Nephron (organoid): Measurements from ENCODE around the gene THAP4.

Experiments
- H3K27ac Mint-ChIP-seq, 3 experiments: 2 replicates each; pipeline ENCODE4 v1.8.0; 2020; ENCODE audit warnings: mixed read lengths in 3 of 3, mild to moderate bottlenecking in 2 of 3, moderate library complexity in 1 of 3
- H3K27me3 Mint-ChIP-seq: 2 replicates; pipeline ENCODE4 v1.8.0; 2021; ENCODE audit warnings: low read depth, mild to moderate bottlenecking, moderate library complexity, mixed read lengths
- H3K36me3 Mint-ChIP-seq: 2 replicates; pipeline ENCODE4 v1.8.0; 2020; ENCODE audit warnings: low read depth, mixed read lengths
- H3K4me1 Mint-ChIP-seq: 2 replicates; pipeline ENCODE4 v1.8.0; 2020; ENCODE audit warnings: mixed read lengths
- H3K4me3 Mint-ChIP-seq, 3 experiments: 2 replicates each; pipeline ENCODE4 v1.8.0; 2020; ENCODE audit warnings: mild to moderate bottlenecking in 3 of 3, mixed read lengths in 3 of 3, moderate library complexity in 2 of 3
- H3K9me3 Mint-ChIP-seq: 2 replicates; pipeline ENCODE4 v1.8.0; 2020; ENCODE audit warnings: mixed read lengths
- CTCF ChIP-seq, 3 experiments: fragments of 200-600 bp; sonication (generic); IDR thresholded peaks; one replicate each; pipeline ENCODE4 v1.5.0; 2021; ENCODE audit warnings: antibody characterized with exemption in 3 of 3; ENCODE audit not compliant: unreplicated experiment in 3 of 3

THAP4 gene

DNA sequence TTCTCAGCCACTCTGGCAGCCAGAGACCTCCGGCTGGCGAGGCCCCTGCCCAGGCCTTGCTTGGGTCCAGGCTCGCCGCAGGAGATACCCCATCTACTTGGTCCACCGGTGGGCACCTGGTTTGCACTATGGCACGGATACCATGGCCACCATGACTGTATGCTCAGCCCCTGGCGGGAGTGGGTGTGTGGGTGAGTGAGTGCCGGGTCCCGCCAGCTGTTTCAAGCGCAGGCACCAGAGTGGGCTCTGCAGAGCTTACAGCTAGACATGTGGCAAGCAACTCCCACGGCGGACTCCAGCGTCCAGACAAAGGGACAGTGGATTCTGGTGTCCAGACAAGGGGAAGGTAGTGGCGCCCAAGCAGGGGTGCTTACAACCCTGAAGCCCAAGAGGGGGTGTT, 2.0 kb upstream of the THAP4 start:
- H3K4me1 Mint-ChIP-seq: peaks cover 58% of the 10 kb centered on the region
- H3K36me3 Mint-ChIP-seq: peaks cover 13% of the 10 kb centered on the region
- H3K9me3 Mint-ChIP-seq: no peaks in the 10 kb centered on the region
- peak overlapping the region; percentile 88 to 97 (median 96) for H3K4me3 Mint-ChIP-seq
- no peaks in the 10 kb centered on the region for H3K27me3 Mint-ChIP-seq
- H3K27ac Mint-ChIP-seq: peak overlapping the region in 1 of 3 experiments; percentile 85
- no peak for TF ChIP-seq CTCF (IDR thresholded peaks at IDR 0.05; ENCODE audit: unreplicated experiment in 3 of 3)

DNA sequence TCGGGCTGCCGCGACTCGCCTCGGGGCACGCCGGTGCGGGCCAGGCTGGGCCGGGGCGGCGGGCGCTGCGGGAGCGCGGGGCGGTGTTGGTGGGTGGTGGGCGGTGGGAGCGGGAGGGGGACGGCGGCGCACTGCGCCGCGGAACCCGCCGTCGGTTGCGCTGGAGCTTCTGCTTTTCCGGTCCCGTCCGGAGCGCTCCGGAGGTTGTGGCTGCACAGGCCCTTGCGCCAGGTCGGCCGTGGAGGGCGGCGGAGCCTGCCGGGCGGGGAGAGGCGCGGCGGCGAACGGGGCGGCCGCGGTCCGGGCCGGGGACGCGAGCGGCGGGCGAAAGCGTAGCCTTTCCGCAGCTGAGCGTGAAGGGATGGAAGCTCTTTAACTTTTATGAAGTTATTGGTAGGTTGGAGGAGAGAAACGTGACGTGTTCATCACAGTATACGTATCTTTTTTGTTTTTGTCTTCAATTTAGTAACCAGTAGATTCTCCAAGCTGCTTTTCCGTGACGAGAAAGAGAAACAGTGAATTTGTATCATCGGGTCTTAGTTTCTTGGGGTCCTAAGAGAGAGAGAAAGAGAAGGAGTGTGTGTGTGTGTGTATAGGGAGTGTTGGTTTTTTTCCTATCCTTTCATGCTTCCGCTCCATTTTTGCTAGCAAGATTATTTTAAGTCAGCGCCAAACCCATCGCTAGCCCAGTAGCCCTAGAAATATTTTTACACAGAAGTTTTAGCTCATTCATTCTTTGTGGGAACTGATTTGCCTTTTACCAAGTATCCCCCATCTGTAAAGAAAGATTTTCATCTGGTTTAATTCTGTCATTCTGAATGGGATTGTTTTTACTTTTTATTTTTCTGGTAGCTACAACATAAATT, 1.1 kb upstream of the THAP4 start:
- TF ChIP-seq CTCF (IDR thresholded peaks at IDR 0.05; ENCODE audit: unreplicated experiment in 3 of 3): no peak
- Mint-ChIP-seq H3K27me3 (no peaks in the 10 kb centered on the region), H3K36me3 (peaks cover 19% of the 10 kb centered on the region), H3K27ac (peak overlapping the region; percentile 68 to 95 (median 85)), H3K4me3 (peak overlapping the region; percentile 88 to 97 (median 96)), H3K4me1 (peaks cover 58% of the 10 kb centered on the region), H3K9me3 (no peaks in the 10 kb centered on the region)

DNA sequence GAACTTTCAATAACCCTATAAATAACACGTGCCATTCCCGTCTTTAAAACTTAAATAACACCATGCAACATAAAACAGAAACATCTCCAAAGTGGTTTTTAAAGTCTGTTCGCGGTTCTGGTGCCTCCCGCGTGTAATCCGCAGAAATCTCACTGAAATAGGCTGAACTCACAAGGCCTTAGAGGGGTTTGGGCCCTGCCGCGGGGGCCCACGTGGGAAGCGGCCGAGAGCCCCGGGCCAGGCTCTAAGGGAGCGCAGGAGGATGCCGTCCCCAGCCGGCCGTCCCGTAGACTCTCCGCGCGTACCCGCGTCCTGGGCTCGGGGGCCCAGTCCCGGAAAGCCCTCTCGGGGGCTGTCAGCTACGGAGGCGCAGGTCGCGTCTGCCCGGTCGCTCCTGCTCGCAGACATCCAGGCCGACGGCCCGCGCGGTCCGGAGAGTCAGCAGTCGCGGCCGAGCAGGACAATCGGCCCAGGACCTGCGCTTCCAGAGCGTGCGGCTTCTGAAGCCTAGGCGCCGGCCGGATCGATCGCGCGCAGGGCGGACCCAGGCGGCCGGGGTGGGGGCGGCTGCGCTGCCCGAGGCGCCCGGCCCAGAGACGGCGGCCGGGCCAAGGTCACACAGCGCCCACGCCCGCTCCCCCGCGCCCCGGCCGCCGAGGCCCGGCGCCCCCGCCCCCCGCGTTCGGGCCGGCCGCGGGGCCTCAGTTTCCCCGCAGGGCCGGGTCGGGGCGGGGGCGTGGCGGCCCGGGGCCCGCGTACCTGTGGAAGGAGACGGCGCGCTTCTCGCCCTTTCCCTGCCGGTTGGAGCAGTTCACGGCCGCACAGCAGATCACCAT, 558 bp downstream of the THAP4 start:
- TF ChIP-seq CTCF (IDR thresholded peaks at IDR 0.05; ENCODE audit: unreplicated experiment in 3 of 3): no peak
- Mint-ChIP-seq H3K4me3 (peak overlapping the region; percentile 84 to 91 (median 90)), H3K36me3 (peaks cover 32% of the 10 kb centered on the region)

DNA sequence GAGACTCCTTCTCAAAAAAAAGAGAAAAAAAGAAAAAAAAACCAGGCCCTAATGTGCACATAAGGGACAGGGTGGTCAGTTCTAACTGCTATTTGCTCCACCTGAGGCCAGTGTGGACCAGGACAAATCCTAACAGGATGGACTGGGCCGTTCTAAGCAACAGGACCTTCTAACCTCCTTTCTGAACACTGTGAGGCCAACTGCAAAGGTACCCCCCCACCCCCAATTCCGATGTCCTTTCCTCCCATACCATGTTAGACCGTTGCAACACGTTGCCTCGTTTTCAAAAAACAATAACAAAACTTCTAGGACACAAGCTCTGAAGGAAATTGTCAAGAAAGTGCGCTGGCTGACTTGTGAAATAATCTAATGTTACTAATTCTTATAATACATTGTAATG, 1.2 kb downstream of the THAP4 start:
- H3K4me1 Mint-ChIP-seq: peaks cover 39% of the 10 kb centered on the region
- peak overlapping the region; percentile 84 to 91 (median 90) for H3K4me3 Mint-ChIP-seq
- peaks cover 36% of the 10 kb centered on the region for H3K36me3 Mint-ChIP-seq
- no peaks in the 10 kb centered on the region for H3K9me3 Mint-ChIP-seq
- H3K27me3 Mint-ChIP-seq: no peaks in the 10 kb centered on the region
- no peak for TF ChIP-seq CTCF (IDR thresholded peaks at IDR 0.05; ENCODE audit: unreplicated experiment in 3 of 3)
- H3K27ac Mint-ChIP-seq: peak overlapping the region; percentile 87 to 92 (median 91)

More for the DNA sequence above, 558 bp downstream of the THAP4 start:
- Mint-ChIP-seq H3K4me1 (peaks cover 45% of the 10 kb centered on the region), H3K27ac (peak overlapping the region; percentile 87 to 92 (median 91)), H3K9me3 (no peaks in the 10 kb centered on the region), H3K27me3 (no peaks in the 10 kb centered on the region)

- peaks cover 21% of the 10 kb centered on the region for H3K4me1 Mint-ChIP-seq
- H3K36me3 Mint-ChIP-seq: peaks cover 32% of the 10 kb centered on the region
- no peak overlapping the region for H3K27ac Mint-ChIP-seq
- no peak overlapping the region for H3K4me3 Mint-ChIP-seq
- TF ChIP-seq CTCF (IDR thresholded peaks at IDR 0.05; ENCODE audit: unreplicated experiment in 3 of 3): no peak
- no peaks in the 10 kb centered on the region for H3K9me3 Mint-ChIP-seq
- no peaks in the 10 kb centered on the region for H3K27me3 Mint-ChIP-seq
Observed at GRCh38 chr2:241633561-241633960, 3.4 kb downstream of the THAP4 start.
